PC-9 (cell line): ENCODE measurements around the gene UBTD1.
"Not testable (repeated sequence)": the region's sequence is repeated elsewhere in the genome, so short reads cannot be mapped to it uniquely, and the experiment has no call there.

Experiments
- CTCF ChIP-seq: fragments of 200-600 bp; sonication (generic); conservative IDR thresholded peaks from 2 replicates; pipeline ENCODE4 v1.6.1; 2017; ENCODE audit warnings: mixed run types, antibody characterized with exemption, mild to moderate bottlenecking, moderate library complexity
- EZH2 ChIP-seq: fragments of 200-600 bp; sonication (generic); IDR thresholded peaks from 2 replicates; pipeline ENCODE4 v1.8.0; 2017; ENCODE audit warnings: antibody characterized with exemption, low read depth

GRCh38 chr10:97528876-97529275 lies 30.2 kb downstream of the UBTD1 start:
- not testable (repeated sequence) for TF ChIP-seq CTCF, EZH2
